MCF 10A (cell line): ENCODE measurements around the gene PTPRM. TPM values are rescaled to one million over a fixed set of nuclear protein-coding genes. Genes with fewer than 3 reads are reported as not detected.

Experiments
- BruUV-seq: library from RNA; stranded (reverse); fragments of 400-500 nt; replicated peaks from 2 replicates; lab custom pipeline; 2021; lab: Mats Ljungman, UMichigan
- CTCF ChIA-PET: fragments of 300-600 bp; sonication (Branson Sonifier 250); formaldehyde crosslinking; extraction: SDS; loops from one replicate; lab custom pipeline; 2021; ENCODE audit warnings: antibody characterized with exemption, inconsistent platforms; lab: Yijun Ruan, JAX
- POLR2A ChIA-PET: fragments of 300-600, 350-650 bp; sonication (Branson Sonifier 250); formaldehyde crosslinking; extraction: SDS; loops from one replicate; lab custom pipeline; 2020; ENCODE audit warnings: antibody characterized with exemption, inconsistent platforms; lab: Yijun Ruan, JAX
- DNase-seq: peaks from one replicate; pipeline ENCODE4 v3.0.0-alpha.2; 2018; ENCODE audit not compliant: unreplicated experiment
- H3K27ac Mint-ChIP-seq: one replicate; pipeline ENCODE4 v1.8.0; 2022; ENCODE audit warnings: mild to moderate bottlenecking, low read depth, mixed read lengths; ENCODE audit not compliant: unreplicated experiment
- H3K27me3 Mint-ChIP-seq: one replicate; pipeline ENCODE4 v1.8.0; 2022; ENCODE audit warnings: mixed read lengths; ENCODE audit not compliant: insufficient read depth, unreplicated experiment
- H3K36me3 Mint-ChIP-seq: one replicate; pipeline ENCODE4 v1.8.0; 2022; ENCODE audit warnings: mild to moderate bottlenecking, moderate library complexity, mixed read lengths; ENCODE audit not compliant: insufficient read depth, unreplicated experiment
- H3K4me1 Mint-ChIP-seq: one replicate; pipeline ENCODE4 v1.8.0; 2022; ENCODE audit warnings: mixed read lengths; ENCODE audit not compliant: insufficient read depth, unreplicated experiment
- H3K4me3 Mint-ChIP-seq: one replicate; pipeline ENCODE4 v1.8.0; 2022; ENCODE audit warnings: mild to moderate bottlenecking, moderate library complexity, mixed read lengths; ENCODE audit not compliant: unreplicated experiment
- H3K9me3 Mint-ChIP-seq: one replicate; pipeline ENCODE4 v1.8.0; 2022; ENCODE audit warnings: mixed read lengths; ENCODE audit not compliant: unreplicated experiment
- CTCF ChIP-seq: fragments of 200-600 bp; IDR thresholded peaks from one replicate; pipeline ENCODE4 v1.8.0; 2022; ENCODE audit warnings: antibody characterized with exemption, mild to moderate bottlenecking; ENCODE audit not compliant: unreplicated experiment
- intact Hi-C: fragments of 100-400 bp; cut with micrococcal nuclease; formaldehyde crosslinking; loops from 2 replicates; pipeline ENCODE4 v1.14.1; 2022
- total RNA-seq: library from RNA; stranded (reverse); gene quantifications from 2 replicates; pipeline ENCODE4 v1.2.3, GENCODE V29; 2022

The PTPRM gene
- total RNA-seq, 1 experiment from 2014 or later: 82.8 TPM

- no peaks in the 10 kb centered on the region for H3K9me3 Mint-ChIP-seq
- BruUV-seq: no TSS peak
- no peak for DNase-seq
- ChIA-PET CTCF (interaction anchor here (4.9 kb wide), 1 partner anchor 290 kb away, joined by 30 read pairs; no protein-coding TSS in a partner anchor), POLR2A (interaction anchor here (0.6 kb wide), 1 partner anchor 301 kb away, joined by 3 read pairs; no protein-coding TSS in a partner anchor)
- H3K36me3 Mint-ChIP-seq: no peaks in the 10 kb centered on the region
- TF ChIP-seq CTCF: no peak
- no peak overlapping the region for H3K27ac Mint-ChIP-seq
- H3K27me3 Mint-ChIP-seq: no peaks in the 10 kb centered on the region
- no peak overlapping the region for H3K4me3 Mint-ChIP-seq
- intact Hi-C loops: loop anchor here (10.0 kb wide), 2 partner anchors 108 to 382 kb away; no protein-coding TSS in a partner anchor
- peaks cover 19% of the 10 kb centered on the region for H3K4me1 Mint-ChIP-seq
Measured at GRCh38 chr18:7562491-7562890, 4.6 kb upstream of the PTPRM start.

- Mint-ChIP-seq H3K27me3 (no peaks in the 10 kb centered on the region), H3K36me3 (no peaks in the 10 kb centered on the region), H3K9me3 (no peaks in the 10 kb centered on the region), H3K4me3 (peak overlapping the region; percentile 81), H3K27ac (peak overlapping the region; percentile 59), H3K4me1 (peaks cover 35% of the 10 kb centered on the region)
- BruUV-seq: no TSS peak
- no peak for TF ChIP-seq CTCF
- POLR2A ChIA-PET: interaction anchor here (0.6 to 4.7 kb wide), 10 partner anchors 10 to 292 kb away, joined by 3 to 108 read pairs (median 8); no protein-coding TSS in a partner anchor
- intact Hi-C loops: loop anchor here (2.0 to 10.0 kb wide), 4 partner anchors 111 to 917 kb away; no protein-coding TSS in a partner anchor
- DNase-seq: no peak
- CTCF ChIA-PET: interaction anchor here (0.6 to 5.9 kb wide), 15 partner anchors 29 to 608 kb away, joined by 3 to 184 read pairs (median 3); no protein-coding TSS in a partner anchor
Measured at GRCh38 chr18:7565677-7566076, 1.4 kb upstream of the PTPRM start.

DNA sequence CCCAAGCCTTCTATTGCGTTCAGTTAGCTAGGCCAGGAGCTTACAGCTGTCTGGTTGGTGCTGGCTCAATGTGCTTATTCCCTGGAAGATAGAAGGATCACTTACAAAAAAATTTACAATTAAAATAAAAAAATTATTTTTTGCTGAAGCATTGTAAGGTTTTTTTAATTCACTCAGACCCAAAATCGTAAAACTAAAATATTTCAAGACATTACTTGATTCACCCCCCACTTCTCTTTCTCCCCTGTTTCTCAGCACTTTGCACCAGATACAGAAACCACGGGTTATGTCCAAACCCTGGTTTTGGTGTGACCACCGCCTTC lies 911 bp upstream of the PTPRM start:
- H3K9me3 Mint-ChIP-seq: no peaks in the 10 kb centered on the region
- peak overlapping the region; percentile 81 for H3K4me3 Mint-ChIP-seq
- H3K27me3 Mint-ChIP-seq: no peaks in the 10 kb centered on the region
- TF ChIP-seq CTCF: no peak
- ChIA-PET CTCF (interaction anchor here (0.6 to 5.9 kb wide), 39 partner anchors 10 to 829 kb away, joined by 3 to 184 read pairs (median 4); no protein-coding TSS in a partner anchor), POLR2A (interaction anchor here (0.7 to 4.7 kb wide), 22 partner anchors 10 to 381 kb away, joined by 3 to 108 read pairs (median 4); no protein-coding TSS in a partner anchor)
- no peaks in the 10 kb centered on the region for H3K36me3 Mint-ChIP-seq
- H3K27ac Mint-ChIP-seq: peak overlapping the region; percentile 59
- no TSS peak for BruUV-seq
- DNase-seq: no peak
- intact Hi-C loops: loop anchor here (2.0 to 10.0 kb wide), 4 partner anchors 111 to 916 kb away; no protein-coding TSS in a partner anchor
- peaks cover 35% of the 10 kb centered on the region for H3K4me1 Mint-ChIP-seq
